OCI-M2 (cell line): ENCODE data around the gene RNF34.

Source experiments
- DNase-seq: peaks from one replicate; lab custom pipeline; 2025; ENCODE audit not compliant: unreplicated experiment; lab: John Stamatoyannopoulos, UW

The RNF34 gene

GRCh38 chr12:121388421-121388981 lies 11.4 kb upstream of the RNF34 start:
- DNase-seq, result no peak

- DNase-seq, result no peak
Observed at GRCh38 chr12:121390856-121391255, 9.1 kb upstream of the RNF34 start.

- DNase-seq, result no peak
Observed at GRCh38 chr12:121391619-121392324, 8.1 kb upstream of the RNF34 start.

- no peak for DNase-seq
Observed at GRCh38 chr12:121392325-121392716, 7.6 kb upstream of the RNF34 start.

- DNase-seq, result no peak
Observed at GRCh38 chr12:121397521-121397920, 2.4 kb upstream of the RNF34 start.

GRCh38 chr12:121398355-121398754 lies 1.6 kb upstream of the RNF34 start:
- DNase-seq, result no peak

- DNase-seq, result no peak
Observed at GRCh38 chr12:121400332-121401139, 618 bp downstream of the RNF34 start.

- DNase-seq, result no peak
Observed at GRCh38 chr12:121403721-121404120, 3.8 kb downstream of the RNF34 start.

GRCh38 chr12:121404734-121405133 lies 4.8 kb downstream of the RNF34 start:
- DNase-seq, result no peak

GRCh38 chr12:121405211-121405610 lies 5.3 kb downstream of the RNF34 start:
- DNase-seq, result no peak

GRCh38 chr12:121413917-121414316 lies 14.0 kb downstream of the RNF34 start:
- DNase-seq, result no peak

- DNase-seq, result no peak
Observed at GRCh38 chr12:121417847-121418246, 17.9 kb downstream of the RNF34 start.

GRCh38 chr12:121420109-121420508 lies 20.2 kb downstream of the RNF34 start:
- DNase-seq, result no peak

GRCh38 chr12:121423253-121423652 lies 23.3 kb downstream of the RNF34 start:
- DNase-seq, result no peak

- DNase-seq, result no peak
Observed at GRCh38 chr12:121423682-121424623, 24.0 kb downstream of the RNF34 start.

GRCh38 chr12:121424624-121424975 lies 24.7 kb downstream of the RNF34 start:
- DNase-seq, result no peak

- no peak for DNase-seq
Observed at GRCh38 chr12:121427556-121428050, 27.7 kb downstream of the RNF34 start.

- DNase-seq, result no peak
Observed at GRCh38 chr12:121428883-121429282, 29.0 kb downstream of the RNF34 start.

GRCh38 chr12:121430833-121431415 lies 31.0 kb downstream of the RNF34 start:
- no peak for DNase-seq

GRCh38 chr12:121432740-121433480 lies 33.0 kb downstream of the RNF34 start:
- DNase-seq, result no peak
